GM19099 (cell line): Measurements from ENCODE around the gene C2orf92.

Experiments
- POLR2A ChIP-seq: IDR thresholded peaks from 3 replicates; pipeline ENCODE4 v1.6.1; 2011; ENCODE audit warnings: low read depth; ENCODE audit not compliant: insufficient read length; ENCODE audit errors: extremely low read depth

Gene C2orf92

GRCh38 chr2:97706112-97706511 is 36.6 kb downstream of the C2orf92 start:
- TF ChIP-seq POLR2A = no peak

DNA sequence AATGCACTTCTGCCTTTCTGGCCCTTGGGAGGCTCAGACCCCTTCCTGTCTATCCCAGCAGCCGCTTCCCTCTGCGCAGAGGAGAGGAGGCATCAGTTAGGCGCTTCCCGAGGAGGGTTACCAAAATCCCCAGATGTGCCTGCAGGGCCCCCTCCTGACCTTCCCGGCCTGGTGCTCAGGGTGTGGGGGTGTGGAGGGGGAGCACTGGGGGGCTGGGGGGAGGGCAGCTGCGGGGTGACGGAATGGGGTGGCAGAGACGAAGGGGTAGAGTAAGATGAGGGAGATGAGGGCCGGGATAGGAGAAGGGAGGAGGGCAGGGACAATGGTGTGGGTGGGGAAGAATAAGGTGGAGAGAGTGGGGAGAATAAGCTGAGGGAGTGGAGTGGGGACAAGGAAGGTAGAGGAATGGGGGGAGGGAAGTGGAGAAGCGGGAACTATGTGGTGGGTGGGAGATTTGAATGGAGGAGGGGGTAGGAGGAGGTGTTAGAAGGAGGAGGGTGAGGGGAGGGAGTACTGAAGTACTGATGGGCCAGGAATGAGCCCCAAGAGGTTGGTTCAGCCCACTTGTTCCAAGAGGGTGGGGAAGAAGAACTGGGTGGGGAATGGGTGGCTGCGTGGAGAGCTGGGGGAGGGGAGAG is 37.3 kb downstream of the C2orf92 start:
- TF ChIP-seq POLR2A = no peak

DNA sequence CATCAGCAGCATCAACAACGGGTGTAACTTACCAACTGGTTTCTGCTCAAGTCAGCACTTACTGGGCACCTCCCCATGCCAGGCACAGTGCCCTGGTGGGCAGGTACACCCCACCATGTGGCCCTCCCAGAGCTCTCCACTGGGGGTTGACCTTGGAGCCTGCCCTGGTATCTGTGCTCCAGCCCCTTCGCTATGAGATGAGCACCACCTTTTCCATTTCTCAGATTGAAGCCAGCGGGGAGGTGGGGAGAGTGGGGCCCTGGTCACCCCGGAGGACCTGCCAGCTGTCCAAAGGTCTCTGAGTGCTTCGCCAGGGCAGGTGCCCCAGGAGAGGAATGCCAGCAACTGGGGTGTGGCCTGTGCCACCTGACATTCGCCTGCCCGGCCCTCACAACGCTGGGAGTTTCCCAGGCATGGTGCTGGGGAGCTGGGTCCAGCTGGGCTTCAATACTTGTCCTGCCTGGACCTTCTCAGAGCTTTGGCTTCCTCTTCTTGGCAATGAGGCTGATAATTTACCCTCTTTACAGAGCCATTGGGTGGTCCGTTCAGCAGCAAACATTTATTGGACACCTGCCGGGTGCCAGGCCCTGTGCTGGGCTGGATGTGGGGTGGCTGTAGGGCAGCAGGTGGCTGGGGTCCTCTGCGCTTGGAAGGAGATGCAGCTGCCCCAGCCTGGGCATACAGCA is 38.0 kb downstream of the C2orf92 start:
- TF ChIP-seq POLR2A = no peak

GRCh38 chr2:97708048-97708380 is 38.5 kb downstream of the C2orf92 start:
- TF ChIP-seq POLR2A = no peak

GRCh38 chr2:97708608-97709007 is 39.1 kb downstream of the C2orf92 start:
- TF ChIP-seq POLR2A = no peak

DNA sequence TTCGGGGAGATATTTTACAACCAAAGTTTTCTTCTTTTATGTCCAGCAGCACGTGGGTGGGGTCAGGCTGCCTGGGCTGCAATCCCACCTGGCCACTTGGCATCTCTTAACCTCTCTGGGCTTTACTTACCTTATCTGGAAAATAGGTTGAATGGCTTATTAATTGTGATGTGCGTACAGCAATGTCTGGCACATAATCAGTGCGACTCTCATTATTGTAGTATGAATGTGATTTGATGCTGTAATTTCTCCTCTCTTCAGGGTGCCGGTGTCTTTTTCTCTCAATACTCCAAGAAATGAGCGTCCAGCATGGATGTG is 41.8 kb downstream of the C2orf92 start:
- no peak for TF ChIP-seq POLR2A

DNA sequence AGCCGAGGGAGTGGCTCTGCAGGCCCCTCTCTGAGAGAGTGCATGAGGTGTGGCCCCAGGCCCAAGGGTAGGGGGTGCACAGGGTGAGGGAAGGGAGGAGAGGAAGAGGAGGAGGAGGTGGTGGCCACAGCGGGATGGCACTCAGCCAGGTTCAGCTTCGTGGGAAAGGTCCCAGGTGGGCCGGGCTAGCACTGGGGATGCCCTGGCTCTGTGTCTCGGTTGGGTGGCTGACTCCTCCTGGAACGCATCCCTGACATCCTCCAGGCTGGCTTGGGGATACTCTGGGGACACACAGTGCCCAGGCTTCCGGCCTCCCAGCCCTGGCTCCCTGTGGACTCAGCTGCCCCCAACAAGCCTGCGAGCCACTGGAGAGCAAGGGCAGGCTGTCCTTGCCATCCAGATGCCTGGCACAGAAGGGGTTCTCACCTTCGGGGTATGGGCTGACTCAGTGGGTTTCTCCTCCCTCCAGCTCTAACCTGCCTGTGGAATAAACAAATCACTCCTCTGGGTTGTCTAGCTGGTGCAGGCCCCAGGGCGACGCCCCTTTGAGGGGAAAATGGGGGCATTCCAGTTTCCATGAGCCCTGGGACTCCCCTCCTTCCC is 43.3 kb downstream of the C2orf92 start:
- TF ChIP-seq POLR2A = no peak

DNA sequence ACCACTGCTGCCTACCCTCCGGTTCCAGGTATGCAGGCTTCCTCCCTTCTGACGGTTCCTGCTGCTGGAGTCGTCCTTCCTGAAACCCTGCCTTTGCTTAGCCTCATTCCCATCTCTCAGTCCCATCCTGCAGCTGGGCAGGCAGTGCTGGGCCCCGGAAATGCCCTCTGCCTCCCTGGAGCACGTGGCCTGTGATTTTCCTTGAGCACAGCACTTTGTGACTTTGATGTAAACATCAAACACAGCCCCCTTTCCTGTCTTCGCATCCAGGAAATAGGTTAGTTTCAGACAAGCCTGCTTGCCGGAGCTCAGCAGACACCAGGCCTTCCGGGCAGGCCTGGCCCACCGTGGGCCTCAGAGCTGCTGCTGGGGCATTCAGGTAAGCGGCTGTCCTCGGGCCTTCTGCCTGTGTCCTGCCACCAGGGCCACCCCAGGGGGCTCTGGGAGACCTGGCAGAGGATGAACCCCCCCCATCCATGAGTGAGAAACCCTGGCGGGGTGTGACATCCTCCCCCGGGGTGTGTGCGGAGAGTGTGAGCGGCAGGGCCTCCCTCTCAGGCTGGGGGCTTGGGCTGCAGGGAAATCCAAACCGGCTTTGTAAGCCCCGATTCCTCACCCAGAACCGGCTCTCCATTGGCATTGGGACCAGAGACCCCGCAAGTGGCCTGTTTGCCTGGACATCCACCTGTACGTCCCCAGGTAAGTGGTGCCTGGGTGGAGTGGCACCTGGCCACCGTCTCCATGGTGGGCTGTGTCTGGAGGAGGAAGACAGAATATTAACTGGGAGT is 44.0 kb downstream of the C2orf92 start, which contains the start of gene ZAP70:
TSS of gene ZAP70 (plus strand) at position 281 of the 788 bp plus-strand sequence. CDS start 10,461 bp downstream, outside the sequence.
- TF ChIP-seq POLR2A = no peak

GRCh38 chr2:97714084-97714949 is 44.8 kb downstream of the C2orf92 start:
- no peak for TF ChIP-seq POLR2A

- TF ChIP-seq POLR2A = no peak
Measured at GRCh38 chr2:97714950-97715652, 45.6 kb downstream of the C2orf92 start.

GRCh38 chr2:97715951-97716694 is 46.6 kb downstream of the C2orf92 start:
- no peak for TF ChIP-seq POLR2A

GRCh38 chr2:97716695-97717612 is 47.4 kb downstream of the C2orf92 start:
- no peak for TF ChIP-seq POLR2A
